ENCODE measurements around the gene KRT4. TPM values are rescaled to one million over a fixed set of nuclear protein-coding genes. Genes with fewer than 3 reads are reported as not detected.

The KRT4 gene
- total RNA-seq, 1 donor from 2014 or later: not detected

- intact Hi-C loops (cut with micrococcal nuclease): no loop called here
These were observed 22.8 kb upstream of the KRT4 start for GRCh38 chr12:52836491-52837412.

DNA sequence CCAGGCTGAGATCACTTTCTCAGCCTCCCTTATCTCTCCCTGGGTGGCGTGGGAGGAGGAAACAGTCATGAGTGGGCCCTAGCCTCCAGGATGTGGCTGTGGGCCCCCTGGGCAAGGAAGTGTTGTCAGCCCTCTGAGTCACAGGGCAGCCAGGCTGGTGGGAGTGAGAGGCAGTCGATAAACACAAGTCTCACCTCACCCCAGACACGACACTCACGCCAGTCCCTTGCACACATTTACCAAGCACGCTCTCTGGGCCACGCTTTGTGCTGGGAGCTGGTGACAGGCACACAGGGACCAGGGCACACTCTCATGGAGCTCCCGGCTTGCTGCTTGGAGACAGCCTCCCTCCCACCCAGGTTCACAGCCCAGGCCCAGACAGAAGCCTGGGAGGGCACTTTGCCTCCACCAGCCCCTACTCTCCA is 22.1 kb upstream of the KRT4 start:
- intact Hi-C loops (cut with micrococcal nuclease): no loop called here

DNA sequence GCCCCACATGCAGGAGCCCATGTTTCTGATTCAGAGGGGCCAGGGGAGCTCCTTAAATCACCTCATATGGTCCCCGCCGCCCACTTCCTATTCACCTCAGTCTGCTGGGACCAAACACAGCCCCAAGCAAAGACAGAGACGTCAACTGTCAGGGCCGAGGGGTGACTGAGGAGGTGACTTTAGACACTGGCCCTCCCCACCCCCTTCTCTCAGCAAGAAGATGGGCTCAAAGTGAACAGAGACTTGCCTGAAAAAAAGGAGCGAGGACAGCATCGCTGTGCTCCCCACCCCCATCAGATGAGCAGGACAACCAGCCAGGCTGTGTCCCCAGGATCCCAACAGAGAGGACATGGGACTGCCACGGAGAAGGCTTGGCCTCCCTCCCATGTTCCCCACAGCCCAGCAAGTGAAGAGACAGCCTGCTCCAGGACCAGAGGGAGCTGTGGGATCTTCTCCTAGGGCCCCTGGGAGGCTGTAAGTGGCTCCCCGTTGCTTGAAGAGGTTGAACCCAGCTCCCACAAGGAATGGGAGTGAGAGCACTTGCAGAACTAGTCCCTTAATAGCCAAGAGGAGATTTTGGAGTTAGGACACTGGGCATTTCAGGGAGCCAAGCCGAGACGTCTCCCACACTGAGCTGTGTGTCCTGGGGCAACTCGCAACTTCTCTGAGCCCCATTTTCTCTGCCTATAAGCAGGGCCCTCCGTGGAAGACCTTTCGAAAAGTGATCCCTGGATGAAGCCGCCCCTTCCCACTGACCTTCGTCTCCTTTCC is 21.5 kb upstream of the KRT4 start:
- intact Hi-C loops (cut with micrococcal nuclease): no loop called here

GRCh38 chr12:52834727-52835001 is 20.7 kb upstream of the KRT4 start:
- intact Hi-C loops (cut with micrococcal nuclease): no loop called here

GRCh38 chr12:52833922-52834726 is 20.2 kb upstream of the KRT4 start, which contains the start of gene KRT79:
KRT79 (minus strand) TSS chr12:52834311; CDS start chr12:52834260, 51 bp downstream.
- intact Hi-C loops (cut with micrococcal nuclease): no loop called here

- intact Hi-C loops (cut with micrococcal nuclease): no loop called here
These were observed 19.3 kb upstream of the KRT4 start for GRCh38 chr12:52832985-52833905.

- intact Hi-C loops (cut with micrococcal nuclease): no loop called here
These were observed 18.5 kb upstream of the KRT4 start for GRCh38 chr12:52832451-52832850.

GRCh38 chr12:52831251-52831650 is 17.3 kb upstream of the KRT4 start:
- intact Hi-C loops (cut with micrococcal nuclease): no loop called here

GRCh38 chr12:52829986-52830770 is 16.3 kb upstream of the KRT4 start:
- intact Hi-C loops (cut with micrococcal nuclease): no loop called here

DNA sequence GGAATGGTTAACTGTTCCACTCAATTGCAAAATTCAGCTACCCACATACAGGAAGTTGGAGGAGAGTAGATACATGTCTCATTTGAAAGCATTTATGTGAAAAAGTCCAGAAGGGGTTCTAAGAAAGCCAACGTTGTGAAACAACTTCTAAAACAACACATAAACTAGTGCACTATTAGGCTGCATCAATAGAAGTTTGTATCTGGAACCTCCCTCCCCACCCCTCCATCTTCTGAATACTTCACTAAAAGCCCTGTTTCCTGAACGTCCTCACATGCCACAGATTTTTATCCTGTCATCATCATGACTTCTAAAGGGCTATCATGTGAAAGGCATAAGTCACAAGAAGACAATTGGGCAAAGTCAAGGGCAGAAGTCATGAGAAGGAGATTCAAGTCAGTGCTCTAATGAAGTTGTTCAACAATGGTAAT is 14.7 kb upstream of the KRT4 start:
- intact Hi-C loops (cut with micrococcal nuclease): no loop called here

DNA sequence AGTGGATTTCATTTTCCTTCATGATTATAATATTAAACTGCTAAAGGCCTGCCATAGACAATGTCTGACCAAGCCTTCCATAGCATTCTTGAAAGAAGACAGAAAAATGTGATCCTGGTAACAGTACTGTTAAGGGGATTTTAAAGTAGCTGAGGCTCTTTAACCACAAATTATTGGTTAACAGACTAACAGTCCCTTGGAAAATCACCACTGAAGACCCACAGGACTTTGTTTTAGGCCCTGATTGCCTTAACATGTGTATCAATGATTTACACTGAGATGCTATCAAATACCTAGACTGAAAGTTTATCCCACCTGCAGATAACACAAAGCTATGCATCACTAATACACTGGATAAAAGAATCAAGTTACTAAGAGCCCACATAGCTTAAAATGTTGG is 14.2 kb upstream of the KRT4 start:
- intact Hi-C loops (cut with micrococcal nuclease): no loop called here

GRCh38 chr12:52827499-52828090 is 13.7 kb upstream of the KRT4 start:
- intact Hi-C loops (cut with micrococcal nuclease): no loop called here

GRCh38 chr12:52826611-52827498 is 12.9 kb upstream of the KRT4 start:
- intact Hi-C loops (cut with micrococcal nuclease): no loop called here

DNA sequence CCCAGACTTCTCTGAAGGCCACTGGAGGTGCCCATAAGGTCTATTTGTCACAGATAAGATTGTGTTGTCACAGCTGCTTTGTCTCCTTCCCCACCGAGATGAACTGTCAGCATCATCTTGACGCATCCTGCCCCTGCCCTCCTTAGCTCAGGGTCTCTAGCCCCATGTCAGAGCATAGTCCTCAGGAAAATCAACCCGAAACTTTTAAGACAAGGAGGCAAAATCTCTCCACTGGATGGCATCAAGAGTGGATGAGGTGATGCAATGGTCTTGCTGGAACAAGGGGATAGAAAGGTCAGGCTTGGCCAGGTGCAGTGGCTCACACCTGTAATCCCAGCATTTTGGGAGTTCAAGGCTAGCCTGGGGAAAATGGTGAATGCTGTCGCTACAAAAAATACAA is 12.0 kb upstream of the KRT4 start:
- intact Hi-C loops (cut with micrococcal nuclease): no loop called here

GRCh38 chr12:52824741-52825410 is 11.0 kb upstream of the KRT4 start:
- intact Hi-C loops (cut with micrococcal nuclease): no loop called here

- intact Hi-C loops (cut with micrococcal nuclease): no loop called here
These were observed 10.0 kb upstream of the KRT4 start for GRCh38 chr12:52823761-52824450.

Data from T-helper 1 cell treated with Interleukin-12 subunit alpha and Interleukin-12 subunit beta and Interleukin-4 antibody, amounts not matched to agents 30 ng/mL and 1 ng/mL, for 36 hours (primary cell).